ENCODE data around the gene S1PR5.

- TF ChIP-seq, protein P1, sequence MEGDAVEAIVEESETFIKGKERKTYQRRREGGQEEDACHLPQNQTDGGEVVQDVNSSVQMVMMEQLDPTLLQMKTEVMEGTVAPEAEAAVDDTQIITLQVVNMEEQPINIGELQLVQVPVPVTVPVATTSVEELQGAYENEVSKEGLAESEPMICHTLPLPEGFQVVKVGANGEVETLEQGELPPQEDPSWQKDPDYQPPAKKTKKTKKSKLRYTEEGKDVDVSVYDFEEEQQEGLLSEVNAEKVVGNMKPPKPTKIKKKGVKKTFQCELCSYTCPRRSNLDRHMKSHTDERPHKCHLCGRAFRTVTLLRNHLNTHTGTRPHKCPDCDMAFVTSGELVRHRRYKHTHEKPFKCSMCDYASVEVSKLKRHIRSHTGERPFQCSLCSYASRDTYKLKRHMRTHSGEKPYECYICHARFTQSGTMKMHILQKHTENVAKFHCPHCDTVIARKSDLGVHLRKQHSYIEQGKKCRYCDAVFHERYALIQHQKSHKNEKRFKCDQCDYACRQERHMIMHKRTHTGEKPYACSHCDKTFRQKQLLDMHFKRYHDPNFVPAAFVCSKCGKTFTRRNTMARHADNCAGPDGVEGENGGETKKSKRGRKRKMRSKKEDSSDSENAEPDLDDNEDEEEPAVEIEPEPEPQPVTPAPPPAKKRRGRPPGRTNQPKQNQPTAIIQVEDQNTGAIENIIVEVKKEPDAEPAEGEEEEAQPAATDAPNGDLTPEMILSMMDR (IDR thresholded peaks at IDR 0.05) = no peak
- TF ChIP-seq POLR2AphosphoS5 (IDR thresholded peaks at IDR 0.05) = no peak
Observed at GRCh38 chr19:10516671-10517286, 468 bp downstream of the S1PR5 start.

All from breast epithelium (tissue), 3 donors.